M059J (cell line): ENCODE measurements around the gene DAPK2. TPM values are rescaled to one million over a fixed set of nuclear protein-coding genes. Genes with fewer than 3 reads are reported as not detected.
"Not testable (repeated sequence)": the region's sequence is repeated elsewhere in the genome, so short reads cannot be mapped to it uniquely, and the experiment has no call there.

Experiments
- DNase-seq: peaks from one replicate; pipeline ENCODE4 v3.0.0-alpha.2; 2012; ENCODE audit warnings: low read depth
- total RNA-seq: library from RNA; depleted of rRNA; stranded (reverse); fragments of >200 nt; shearing (Covaris generic); gene quantifications from 2 replicates; pipeline ENCODE4 v1.2.3, GENCODE V29; 2014

The DAPK2 gene
- total RNA-seq, 1 experiment from 2014 or later, result 7.3 TPM

- not testable (repeated sequence) for DNase-seq
Measured at GRCh38 chr15:64053674-64054073, 7.4 kb upstream of the DAPK2 start.

GRCh38 chr15:64052925-64053491, 6.7 kb upstream of the DAPK2 start:
- no peak for DNase-seq

- DNase-seq, result no peak
Measured at GRCh38 chr15:64051407-64052259, 5.3 kb upstream of the DAPK2 start.

- no peak for DNase-seq
Measured at GRCh38 chr15:64051093-64051402, 4.8 kb upstream of the DAPK2 start.

GRCh38 chr15:64050281-64051092, 4.2 kb upstream of the DAPK2 start:
- DNase-seq, result no peak

GRCh38 chr15:64048781-64049460, 2.6 kb upstream of the DAPK2 start:
- no peak for DNase-seq

GRCh38 chr15:64045774-64046420, 388 bp downstream of the DAPK2 start:
- DNase-seq, result peak; percentile 23

- no peak for DNase-seq
Measured at GRCh38 chr15:64045101-64045435, 1.2 kb downstream of the DAPK2 start.

- peak; percentile 18 for DNase-seq
Measured at GRCh38 chr15:64044300-64045100, 1.8 kb downstream of the DAPK2 start.

GRCh38 chr15:64038878-64039610, 7.2 kb downstream of the DAPK2 start:
- no peak for DNase-seq

- no peak for DNase-seq
Measured at GRCh38 chr15:64037966-64038365, 8.3 kb downstream of the DAPK2 start.

- no peak for DNase-seq
Measured at GRCh38 chr15:64037116-64037515, 9.2 kb downstream of the DAPK2 start.

- DNase-seq, result no peak
Measured at GRCh38 chr15:64035525-64035924, 10.8 kb downstream of the DAPK2 start.

GRCh38 chr15:64034519-64034918, 11.8 kb downstream of the DAPK2 start:
- no peak for DNase-seq

GRCh38 chr15:64032329-64032728, 14.0 kb downstream of the DAPK2 start:
- no peak for DNase-seq

- no peak for DNase-seq
Measured at GRCh38 chr15:64030123-64030522, 16.2 kb downstream of the DAPK2 start.

GRCh38 chr15:64029633-64030032, 16.7 kb downstream of the DAPK2 start:
- DNase-seq, result no peak

GRCh38 chr15:64029110-64029509, 17.2 kb downstream of the DAPK2 start:
- DNase-seq, result no peak

- DNase-seq, result no peak
Measured at GRCh38 chr15:64026591-64026990, 19.7 kb downstream of the DAPK2 start.
